ENCODE measurements around the gene CARS2. TPM values are rescaled to one million over a fixed set of nuclear protein-coding genes. Genes with fewer than 3 reads are reported as not detected.

Gene CARS2
- total and polyA plus RNA-seq, 2 of the 8 experiments (the other 6 are each of a cell fraction or from before 2014, with no cell fraction given): 47.7 to 55.9 TPM

DNA sequence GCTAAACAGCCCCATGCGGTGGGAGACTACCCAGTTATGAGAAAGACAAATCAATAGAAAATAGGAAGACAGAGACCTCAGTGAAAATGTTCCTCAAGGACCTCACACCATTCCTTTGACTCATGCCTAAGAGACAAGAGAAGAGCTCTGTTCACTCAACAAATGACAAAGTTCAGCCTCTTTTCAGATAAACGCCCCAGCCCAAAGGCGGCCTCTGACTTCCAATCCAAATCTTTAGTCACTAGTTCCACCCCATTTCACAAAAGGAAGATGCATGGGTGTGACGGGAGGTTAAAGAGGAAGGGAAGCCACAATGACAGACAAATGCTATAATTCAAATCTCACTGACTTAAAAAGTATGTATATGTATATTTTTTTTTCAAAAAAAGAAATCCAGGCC, 8.1 kb downstream of the CARS2 start:
- no peaks in the 10 kb centered on the region for H3K79me2 ChIP-seq (ENCODE audit: control insufficient read depth in 1 of 2, insufficient read depth in 2 of 2, low read length in 2 of 2)
- H2BK12ac ChIP-seq (ENCODE audit: low read depth, low read length): no peak overlapping the region
- no peak overlapping the region for H3K4me2 ChIP-seq (ENCODE audit: insufficient read depth in 1 of 2, low read depth in 2 of 2, low read length in 2 of 2)
- H2BK20ac ChIP-seq (ENCODE audit: low read length): no peak overlapping the region
- DNase-seq (ENCODE audit: low read depth in 1 of 2, low spot score in 2 of 2) (no peak), FAIRE-seq (no peak)
- H4K20me1 ChIP-seq (replicated peaks in 1 of 2; ENCODE audit: control insufficient read depth in 1 of 2, insufficient read depth in 2 of 2, low read length in 2 of 2): peaks cover 0 to 2% of the 10 kb centered on the region in 2 experiments
- H3K27me3 ChIP-seq (replicated peaks in 1 of 4; ENCODE audit: control insufficient read depth in 3 of 4, extremely low read depth in 1 of 4, insufficient read depth in 3 of 4, low read length in 3 of 4): no peaks in the 10 kb centered on the region
- no peak overlapping the region for H3K27ac ChIP-seq (ENCODE audit: low read depth, low read length)
- H3K4ac ChIP-seq (replicated peaks; ENCODE audit: insufficient read length, low read depth, low read length): no peak overlapping the region
- H2BK15ac ChIP-seq (ENCODE audit: low read length): no peak overlapping the region
- ChIA-PET CTCF (ENCODE audit: partially characterized antibody) (interaction anchor here (0.7 to 1.1 kb wide), 2 partner anchors 33 to 182 kb away, joined by 3 read pairs; no protein-coding TSS in a partner anchor), POLR2A (ENCODE audit: partially characterized antibody) (no interaction called here)
- no peak overlapping the region for H2AFZ ChIP-seq (ENCODE audit: low read length)
- no peak overlapping the region for H4K8ac ChIP-seq (ENCODE audit: extremely low read depth, insufficient read depth, low read length)
- WGBS, 2 experiments (ENCODE audit: extremely low coverage in 1 of 2, insufficient coverage in 1 of 2, insufficient read length in 1 of 2, insufficient replicate concordance in 2 of 2, low coverage in 1 of 2, low lambda C conversion rate in 2 of 2, missing lambda C conversion rate in 1 of 2): 85% methylated on average over 4 of the region's 4 CpGs; no CpG with 5 or more reads in 1 of the 2 experiments
- H3K9ac ChIP-seq (replicated peaks in 1 of 4; ENCODE audit: extremely low read depth in 1 of 4, low read depth in 3 of 4, low read length in 3 of 4): no peak overlapping the region
- H3K56ac ChIP-seq (replicated peaks; ENCODE audit: insufficient read length, low read depth, low read length): no peak overlapping the region
- no peaks in the 10 kb centered on the region; the same call in 1 of the 2 replicates for H3K23me2 ChIP-seq (ENCODE audit: low read depth, low read length)
- no peak overlapping the region for H4K5ac ChIP-seq (ENCODE audit: insufficient read length, low read depth, low read length)
- no peak overlapping the region for H2AK5ac ChIP-seq (ENCODE audit: low read depth, low read length)
- H3K4me1 ChIP-seq (replicated peaks in 1 of 4; ENCODE audit: control insufficient read depth in 3 of 4, insufficient read depth in 4 of 4, low read length in 3 of 4): no peaks in the 10 kb centered on the region
- no peak overlapping the region for H3K23ac ChIP-seq (ENCODE audit: insufficient read length)
- H3K36me3 ChIP-seq (ENCODE audit: control insufficient read depth in 2 of 4, insufficient read depth in 4 of 4, low read length in 3 of 4): peaks cover 4 to 35% (median 24%) of the 10 kb centered on the region in 4 experiments; a peak in 6 of 8 replicates
- H3K4me3 ChIP-seq (ENCODE audit: extremely low read depth in 1 of 4, insufficient read depth in 2 of 4, low read depth in 3 of 4, low read length in 4 of 4): no peak overlapping the region
- no peak overlapping the region for H3K14ac ChIP-seq (ENCODE audit: insufficient read length)
- H2BK5ac ChIP-seq (ENCODE audit: low read depth, low read length): no peak overlapping the region
- no peaks in the 10 kb centered on the region for H3K9me3 ChIP-seq (ENCODE audit: insufficient read depth in 2 of 2, low read depth in 1 of 2, low read length in 1 of 2)
- H3K79me1 ChIP-seq (ENCODE audit: low read depth, low read length): no peaks in the 10 kb centered on the region; the same call in none of the 2 replicates
- no peak overlapping the region for H2BK120ac ChIP-seq (replicated peaks; ENCODE audit: low read depth, low read length)
- no peak overlapping the region for H3K18ac ChIP-seq (ENCODE audit: extremely low read depth, low read length)
- no peak overlapping the region for H4K91ac ChIP-seq (replicated peaks; ENCODE audit: insufficient read length, low read length)
- no peak for TF ChIP-seq NRF1 (IDR thresholded peaks at IDR 0.05; ENCODE audit: low read depth, low read length)
- TF ChIP-seq CHD2 (IDR thresholded peaks at IDR 0.05; ENCODE audit: low read length): no peak
- no peak for TF ChIP-seq RBBP5 (IDR thresholded peaks at IDR 0.05; ENCODE audit: borderline replicate concordance, low read depth, low read length)

Measured in H1 (cell line).